HG03520 (cell line): ENCODE data around the gene GET3.
"Not testable (repeated sequence)": the region's sequence is repeated elsewhere in the genome, so short reads cannot be mapped to it uniquely, and the experiment has no call there.

Experiments
- ATAC-seq: cut with Tn5 transposase; IDR thresholded peaks from one replicate; pipeline ENCODE4 v1.9.1; 2021; ENCODE audit warnings: mild to moderate bottlenecking, moderate library complexity; ENCODE audit not compliant: unreplicated experiment

Gene GET3

DNA sequence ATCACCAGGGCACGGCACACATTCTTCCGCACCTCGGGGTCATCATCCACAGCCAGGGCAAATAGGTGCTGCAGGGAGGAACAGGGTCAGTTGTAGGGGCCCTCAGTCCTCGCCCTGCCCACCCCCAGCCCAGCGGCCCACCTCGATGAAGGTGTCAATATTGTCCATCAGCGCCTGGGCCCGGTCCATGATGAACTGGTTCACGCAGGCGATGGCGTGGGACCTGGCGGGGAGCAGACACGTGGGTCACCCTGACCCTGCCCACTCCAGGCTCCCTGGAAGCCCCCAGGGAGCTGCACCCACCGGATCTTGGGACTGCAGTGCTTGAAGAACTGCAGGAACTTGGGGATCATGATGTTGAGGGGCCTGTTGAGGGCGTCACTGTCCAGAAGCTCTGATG, 22.2 kb upstream of the GET3 start:
- no peak for ATAC-seq

GRCh38 chr19:12715929-12716328, 21.4 kb upstream of the GET3 start:
- no peak for ATAC-seq

GRCh38 chr19:12720296-12720695, 17.0 kb upstream of the GET3 start:
- no peak for ATAC-seq

DNA sequence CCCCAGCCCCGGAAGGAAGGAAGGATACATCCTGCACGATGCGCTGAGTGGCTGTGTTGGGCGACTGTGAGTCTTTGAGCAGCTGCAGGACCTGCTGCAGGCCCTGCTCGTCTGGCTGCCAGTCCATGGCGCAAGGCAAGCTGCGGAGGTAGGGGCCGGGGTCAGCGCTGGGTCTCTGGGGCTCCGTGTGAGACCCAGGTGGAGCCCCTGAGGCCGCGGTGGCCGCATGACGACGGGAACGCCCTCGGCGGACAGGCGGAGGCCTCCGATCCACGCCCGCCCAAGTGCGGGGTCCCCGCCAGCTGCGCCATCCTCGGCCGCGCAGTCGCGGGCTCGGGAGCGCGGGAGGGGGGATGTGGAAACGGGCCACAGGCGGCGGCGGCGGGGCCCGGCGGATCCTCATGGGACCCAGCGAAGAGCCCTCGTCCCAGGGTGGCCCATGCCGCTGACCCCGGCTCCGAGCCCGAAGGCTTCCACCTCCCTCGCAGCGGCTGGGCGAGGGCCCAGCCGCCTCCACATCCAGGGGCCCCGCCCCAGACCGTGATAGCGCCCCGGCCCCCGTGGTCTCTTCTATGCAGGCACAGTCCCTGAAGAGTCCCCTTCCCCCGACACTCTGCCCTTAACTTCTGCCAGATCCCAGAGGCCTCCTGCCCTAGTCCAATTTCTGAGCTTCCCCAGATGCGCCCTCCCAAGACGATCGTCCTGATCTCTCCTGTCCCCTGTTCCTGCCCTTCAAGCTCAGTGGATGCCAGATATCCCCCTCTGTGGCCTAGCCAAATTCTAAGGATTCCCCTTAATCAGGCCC, 16.2 kb upstream of the GET3 start:
- ATAC-seq, result no peak

DNA sequence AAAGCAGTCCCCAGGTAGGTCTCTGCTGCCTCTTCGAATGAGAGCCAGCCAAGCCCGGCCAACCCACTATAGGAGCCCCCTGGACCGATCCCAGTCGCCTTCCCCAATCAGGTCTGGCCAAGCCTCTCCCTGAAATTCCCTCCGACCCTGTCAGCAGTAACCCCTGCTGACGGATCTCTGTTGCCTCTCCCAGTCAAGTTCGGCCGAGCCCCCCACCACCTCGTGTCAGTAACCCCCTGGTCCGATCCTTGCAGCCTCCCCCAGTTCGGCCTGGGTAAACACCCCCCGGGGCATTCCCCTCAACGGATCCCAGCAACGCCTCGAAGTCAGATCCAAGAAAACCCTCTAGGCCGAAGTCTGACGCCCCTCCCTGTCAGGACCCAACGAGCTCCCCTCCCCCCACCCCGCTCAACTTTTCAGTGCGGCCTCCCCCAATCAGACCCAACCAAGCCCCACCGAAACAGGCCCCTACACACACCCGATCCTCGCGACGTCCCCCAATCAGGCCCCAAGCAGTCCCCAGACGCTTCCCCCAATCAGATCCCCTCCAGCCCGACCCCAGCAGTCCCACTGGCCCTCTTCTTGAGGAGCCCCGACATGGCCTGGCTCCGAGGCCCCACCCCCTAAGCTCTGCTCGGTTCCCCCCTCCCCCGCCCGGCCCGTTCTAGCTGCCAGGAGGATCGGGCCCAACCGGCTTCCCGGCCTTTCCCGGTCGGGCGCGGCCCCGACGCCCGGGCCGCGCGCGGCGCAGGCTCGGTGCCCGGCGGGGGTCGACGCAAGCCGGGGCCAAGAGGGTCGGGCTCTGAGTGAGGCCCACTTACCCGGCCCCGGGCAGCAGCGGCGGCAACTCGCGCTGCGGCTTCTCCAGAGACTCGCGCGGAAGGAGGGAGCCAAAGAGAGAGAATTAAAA, 15.4 kb upstream of the GET3 start:
- ATAC-seq, result peak; percentile 14

DNA sequence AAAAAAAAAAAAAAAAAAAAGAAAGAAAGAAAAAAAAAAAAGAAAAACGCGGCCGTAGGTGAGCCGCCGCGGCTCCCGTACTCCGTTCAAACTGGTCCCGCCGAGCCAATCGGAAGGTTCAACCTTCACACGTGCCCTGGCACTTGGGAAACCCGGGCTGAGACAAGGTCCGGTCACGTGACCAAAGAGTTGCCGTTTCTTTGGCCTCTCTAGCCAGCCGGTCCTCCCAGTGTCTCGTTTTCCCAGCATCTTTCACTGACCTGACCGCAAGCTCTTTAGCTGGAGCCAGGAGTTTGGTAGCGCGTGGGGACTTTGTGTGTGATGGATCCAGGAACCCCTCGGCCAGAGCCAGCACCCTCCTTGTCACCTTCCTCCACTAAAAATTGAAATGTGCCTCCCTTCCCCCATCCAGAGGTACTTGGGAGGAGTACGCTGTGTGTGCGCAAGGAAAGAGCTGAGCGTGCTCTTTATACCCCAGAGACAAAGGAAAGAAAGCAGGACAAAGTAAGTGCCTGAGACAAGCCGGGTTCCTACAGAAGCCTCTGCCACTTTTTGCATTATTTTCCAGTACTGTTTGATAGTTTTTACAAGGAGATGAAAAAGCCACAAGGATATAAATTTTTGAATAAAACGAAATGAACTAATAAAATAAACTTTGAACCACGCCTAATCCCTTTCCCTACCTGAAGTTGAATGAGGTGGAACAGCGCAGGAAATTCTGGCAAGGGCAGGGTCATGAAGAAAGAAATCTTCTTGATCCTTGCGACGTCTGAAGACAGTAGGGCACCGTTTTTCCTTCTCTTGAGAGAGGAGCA, 14.5 kb upstream of the GET3 start:
- ATAC-seq, result peak; percentile 74

DNA sequence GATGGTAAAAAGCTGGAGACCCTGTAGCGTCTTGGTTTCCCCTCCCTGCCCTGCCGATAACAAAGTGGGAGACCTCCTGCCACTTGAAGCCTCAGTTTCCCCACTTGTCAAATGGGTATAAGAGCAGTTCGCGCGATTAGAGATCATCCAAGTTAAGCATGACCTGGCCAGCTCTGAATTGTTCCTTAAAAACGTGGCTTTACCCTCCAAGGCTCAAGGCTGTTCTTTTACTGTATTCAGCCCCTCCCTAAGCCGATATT, 14.0 kb upstream of the GET3 start:
- ATAC-seq, result no peak

DNA sequence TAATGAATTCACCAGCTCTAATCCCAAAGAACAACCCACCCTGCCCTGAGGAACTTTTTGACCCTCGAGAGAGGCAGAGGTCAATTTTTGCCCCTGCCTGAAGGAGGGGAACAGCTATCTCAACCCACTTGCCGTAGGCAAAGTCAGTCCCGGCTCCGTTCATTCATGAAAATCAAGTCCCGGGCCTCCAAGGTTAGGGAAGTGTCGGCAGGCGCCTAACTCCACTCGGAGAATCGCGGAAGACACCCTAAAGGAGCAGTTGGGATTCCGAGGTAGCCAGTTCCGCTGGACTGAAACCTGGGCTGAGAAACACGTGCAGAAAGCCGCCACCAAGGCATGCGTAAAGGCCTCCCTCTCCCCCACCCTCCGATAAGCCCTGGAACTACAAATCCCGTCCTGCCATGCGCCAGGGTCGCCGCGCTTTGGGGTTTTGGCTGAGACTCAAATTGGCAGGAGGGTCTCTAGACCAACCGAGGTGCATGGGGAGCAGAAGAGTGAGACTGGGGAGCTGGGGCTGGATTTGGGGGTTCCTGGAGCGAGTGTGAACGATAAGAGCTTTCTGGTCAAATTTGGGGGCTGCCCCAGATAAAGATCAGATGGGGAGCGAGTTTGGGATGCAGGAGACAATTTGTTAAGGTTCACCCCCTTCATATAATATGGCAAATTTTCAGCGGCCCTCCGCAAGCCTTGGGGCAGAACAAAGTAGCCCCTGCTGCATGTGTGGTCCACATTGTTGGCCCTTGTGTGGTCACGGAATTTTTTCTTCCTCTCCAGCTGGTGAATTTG, 13.5 kb upstream of the GET3 start, which contains the start of gene TNPO2:
Gene TNPO2 (minus strand): TSS at position 292 of the 786 bp plus-strand sequence. CDS start 2,955 bp downstream, outside the sequence.
- no peak for ATAC-seq

DNA sequence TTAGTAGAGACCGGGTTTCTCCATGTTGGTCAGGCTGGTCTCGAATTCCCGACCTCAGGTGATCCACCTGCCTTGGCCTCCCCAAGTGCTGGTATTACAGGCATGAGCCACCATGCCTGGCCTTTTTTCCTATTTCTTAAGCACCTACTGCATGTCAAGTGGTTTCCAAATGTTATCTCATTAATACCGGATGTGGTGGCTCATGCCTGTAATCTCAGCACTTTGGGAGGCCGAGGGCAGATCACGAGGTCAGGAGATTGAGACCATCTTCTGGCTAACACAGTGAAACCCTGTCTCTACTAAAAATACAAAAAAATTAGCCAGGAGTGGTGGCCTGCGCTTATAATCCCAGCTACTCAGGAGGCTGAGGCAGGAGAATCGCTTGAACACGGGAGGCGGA, 11.7 kb upstream of the GET3 start:
- ATAC-seq, result not testable (repeated sequence)

GRCh38 chr19:12726988-12727316, 10.3 kb upstream of the GET3 start:
- ATAC-seq, result no peak

- no peak for ATAC-seq
Measured at GRCh38 chr19:12727745-12728433, 9.4 kb upstream of the GET3 start.

- no peak for ATAC-seq
Measured at GRCh38 chr19:12730064-12730463, 7.2 kb upstream of the GET3 start.

- no peak for ATAC-seq
Measured at GRCh38 chr19:12731337-12731736, 6.0 kb upstream of the GET3 start.

DNA sequence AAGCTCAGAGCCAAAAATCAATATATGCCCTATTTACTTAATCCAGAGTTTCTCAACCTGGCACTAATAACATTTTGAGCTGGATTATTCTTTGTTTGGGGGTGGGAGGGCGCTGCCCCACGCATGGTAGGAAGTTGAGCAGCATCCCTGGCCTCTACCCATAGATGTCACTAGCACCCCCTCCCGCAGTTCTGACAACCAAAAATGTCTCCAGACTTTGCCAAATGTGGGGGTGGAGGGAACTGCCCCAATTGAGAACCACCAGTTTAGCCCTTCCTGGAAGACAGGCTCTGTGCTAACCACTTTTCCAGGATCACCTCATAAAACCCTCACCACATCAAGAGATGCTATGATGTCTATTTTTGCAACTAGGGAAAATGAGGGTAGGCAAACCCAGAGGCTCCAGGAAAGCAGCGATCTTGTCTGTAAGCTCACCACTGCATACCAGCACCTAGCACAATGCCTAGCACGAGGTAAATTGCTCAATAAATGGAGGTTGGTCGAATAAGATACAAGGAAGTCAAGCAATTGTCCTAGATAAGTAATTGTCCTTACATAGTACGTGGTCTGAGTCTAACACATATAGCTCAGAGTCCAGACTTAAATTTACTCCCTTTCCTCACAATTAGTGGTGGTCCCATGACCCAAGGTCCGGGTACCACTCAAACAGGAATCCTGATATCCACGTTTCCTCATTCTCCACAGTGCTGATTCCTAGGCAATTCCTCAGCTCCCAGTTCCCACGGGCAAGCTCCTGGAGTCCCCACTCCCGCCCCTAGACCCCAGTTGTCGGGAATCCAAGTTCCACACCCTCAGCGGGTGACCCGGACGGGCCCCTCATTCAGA, 3.7 kb upstream of the GET3 start:
- no peak for ATAC-seq

- ATAC-seq, result no peak
Measured at GRCh38 chr19:12737835-12738351, 596 bp downstream of the GET3 start.

DNA sequence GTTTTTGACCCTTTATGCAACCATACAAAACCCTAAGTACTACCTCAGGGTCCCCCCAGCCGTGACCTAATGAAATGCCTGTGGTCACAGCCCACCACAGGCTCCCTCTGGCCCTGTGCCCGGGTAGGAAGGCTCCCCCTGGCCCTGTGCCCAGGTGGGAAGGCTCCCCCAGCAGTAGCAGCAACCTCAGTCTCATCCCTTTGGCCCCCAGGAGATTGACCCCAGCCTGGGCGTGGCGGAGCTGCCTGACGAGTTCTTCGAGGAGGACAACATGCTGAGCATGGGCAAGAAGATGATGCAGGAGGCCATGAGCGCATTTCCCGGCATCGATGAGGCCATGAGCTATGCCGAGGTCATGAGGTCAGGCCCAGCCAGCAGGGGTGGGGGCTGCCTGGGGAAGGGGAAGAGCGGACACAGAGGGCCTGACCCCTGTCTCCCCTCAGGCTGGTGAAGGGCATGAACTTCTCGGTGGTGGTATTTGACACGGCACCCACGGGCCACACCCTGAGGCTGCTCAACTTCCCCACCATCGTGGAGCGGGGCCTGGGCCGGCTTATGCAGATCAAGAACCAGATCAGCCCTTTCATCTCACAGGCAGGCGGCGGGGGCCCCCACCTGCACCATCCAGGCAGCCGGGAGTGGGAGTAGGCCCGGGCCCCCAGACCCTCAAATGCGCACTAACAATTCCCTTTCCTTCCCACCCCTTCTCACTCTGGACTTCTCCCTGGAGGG, 8.0 kb downstream of the GET3 start:
- no peak for ATAC-seq

- no peak for ATAC-seq
Measured at GRCh38 chr19:12748489-12748888, 11.2 kb downstream of the GET3 start.

GRCh38 chr19:12749938-12750521, 12.7 kb downstream of the GET3 start:
- ATAC-seq, result no peak
